Right atrium auricular region (tissue), 2 donors: ENCODE results near the gene NUMB. TPM values are rescaled to one million over a fixed set of nuclear protein-coding genes. Genes with fewer than 3 reads are reported as not detected.
"Not testable (repeated sequence)": the region's sequence is repeated elsewhere in the genome, so short reads cannot be mapped to it uniquely, and the experiment has no call there.

Experiments used
- DNase-seq: peaks from one replicate; pipeline ENCODE4 v3.0.0-alpha.2; 2019; ENCODE audit warnings: low spot score
- H3K27ac ChIP-seq, 2 donors: fragments of 200-600 bp; sonication (generic); 1 replicate in 1 of 2; 2 replicates in 1 of 2; pipeline ENCODE4 v1.5.1; 2016 to 2019
- H3K27me3 ChIP-seq, 2 donors: fragments of 200-600 bp; sonication (generic); one replicate each; pipeline versions ENCODE4 v1.5.1 to v1.6.0; 2017 to 2019
- H3K36me3 ChIP-seq: fragments of 200-600 bp; sonication (generic); one replicate; pipeline ENCODE4 v1.5.1; 2016
- H3K4me1 ChIP-seq, 2 donors: fragments of 200-600 bp; sonication (generic); one replicate each; pipeline versions ENCODE4 v1.5.1 to v1.6.0; 2017 to 2019
- H3K4me3 ChIP-seq, 2 donors: fragments of 200-600 bp; sonication (generic); 1 replicate in 1 of 2; 2 replicates in 1 of 2; pipeline ENCODE4 v1.5.1; 2017 to 2019; ENCODE audit warnings: mild to moderate bottlenecking in 1 of 2, moderate library complexity in 1 of 2
- H3K9me3 ChIP-seq, 2 donors: fragments of 200-600 bp; sonication (generic); one replicate each; pipeline ENCODE4 v1.5.1; 2019
- CTCF ChIP-seq, 2 donors: fragments of 200-600 bp; sonication (generic); IDR thresholded peaks; one replicate each; pipeline ENCODE4 v1.5.1; 2019; ENCODE audit warnings: antibody characterized with exemption in 2 of 2
- total RNA-seq, 2 donors: library from RNA; depleted of rRNA; stranded (reverse); fragments of >200 nt; gene quantifications; one replicate each; pipeline ENCODE4 v1.1.0, GENCODE V29; 2016

NUMB gene
- total RNA-seq, 2 donors from 2014 or later = 24.6 to 31.9 TPM

GRCh38 chr14:73368616-73369015, 89.7 kb downstream of the NUMB start:
- no peak for DNase-seq
- H3K27ac ChIP-seq = no peak overlapping the region
- no peaks in the 10 kb centered on the region for H3K27me3 ChIP-seq
- no peaks in the 10 kb centered on the region for H3K4me1 ChIP-seq
- no peak overlapping the region for H3K4me3 ChIP-seq
- H3K9me3 ChIP-seq = no peaks in the 10 kb centered on the region
- no peaks in the 10 kb centered on the region for H3K36me3 ChIP-seq
- no peak for TF ChIP-seq CTCF (IDR thresholded peaks at IDR 0.05)

- no peaks in the 10 kb centered on the region for H3K9me3 ChIP-seq
- TF ChIP-seq CTCF (IDR thresholded peaks at IDR 0.05) = no peak
- H3K4me3 ChIP-seq = no peak overlapping the region
- no peaks in the 10 kb centered on the region for H3K36me3 ChIP-seq
- H3K27ac ChIP-seq = no peak overlapping the region
- no peak for DNase-seq
- no peaks in the 10 kb centered on the region for H3K27me3 ChIP-seq
- no peaks in the 10 kb centered on the region for H3K4me1 ChIP-seq
Measured at GRCh38 chr14:73365727-73366126, 92.6 kb downstream of the NUMB start.

- TF ChIP-seq CTCF (IDR thresholded peaks at IDR 0.05) = no peak
- Histone ChIP-seq H3K27ac (no peak overlapping the region), H3K27me3 (no peaks in the 10 kb centered on the region), H3K36me3 (no peaks in the 10 kb centered on the region), H3K4me3 (no peak overlapping the region), H3K9me3 (no peaks in the 10 kb centered on the region), H3K4me1 (no peaks in the 10 kb centered on the region)
- no peak for DNase-seq
Measured at GRCh38 chr14:73364559-73364958, 93.8 kb downstream of the NUMB start.

- TF ChIP-seq CTCF (IDR thresholded peaks at IDR 0.05) = no peak
- H3K27ac ChIP-seq = no peak overlapping the region
- no peak overlapping the region for H3K4me3 ChIP-seq
- H3K36me3 ChIP-seq = no peaks in the 10 kb centered on the region
- no peaks in the 10 kb centered on the region for H3K4me1 ChIP-seq
- H3K27me3 ChIP-seq = no peaks in the 10 kb centered on the region
- no peaks in the 10 kb centered on the region for H3K9me3 ChIP-seq
- no peak for DNase-seq
Measured at GRCh38 chr14:73359445-73359844, 98.9 kb downstream of the NUMB start.

- TF ChIP-seq CTCF (IDR thresholded peaks at IDR 0.05) = no peak
- no peak overlapping the region for H3K4me3 ChIP-seq
- no peaks in the 10 kb centered on the region for H3K36me3 ChIP-seq
- H3K27me3 ChIP-seq = no peaks in the 10 kb centered on the region
- DNase-seq = no peak
- no peaks in the 10 kb centered on the region for H3K9me3 ChIP-seq
- no peaks in the 10 kb centered on the region for H3K4me1 ChIP-seq
- no peak overlapping the region for H3K27ac ChIP-seq
Measured at GRCh38 chr14:73358187-73358586, 100.2 kb downstream of the NUMB start.

GRCh38 chr14:73349091-73349490, 109.3 kb downstream of the NUMB start:
- H3K4me3 ChIP-seq, H3K27ac ChIP-seq, H3K4me1 ChIP-seq, H3K27me3 ChIP-seq, H3K36me3 ChIP-seq, DNase-seq, H3K9me3 ChIP-seq: not testable (repeated sequence)
